Measurements from ENCODE around the gene ERF.

- TF ChIP-seq POLR2AphosphoS5 (IDR thresholded peaks at IDR 0.05; ENCODE audit: low read depth, low read length) (no peak; the same call in 1 of the 2 replicates), TAF1 (IDR thresholded peaks at IDR 0.05; ENCODE audit: borderline replicate concordance, insufficient read depth, low read length) (no peak), REST (IDR thresholded peaks at IDR 0.05; ENCODE audit: insufficient read depth in 1 of 2, low read depth in 2 of 2, low read length in 2 of 2) (no peak)
Observed at GRCh38 chr19:42274065-42274682, 19.2 kb upstream of the ERF start.

All from PFSK-1 (cell line).